ENCODE results near the gene PANX2. TPM values are rescaled to one million over a fixed set of nuclear protein-coding genes. Genes with fewer than 3 reads are reported as not detected.

PANX2 gene
- total RNA-seq, 2 experiments from 2014 or later: 1.1 to 1.4 TPM

Other genes with a start within 250 kb of the PANX2 start
- gene PIM3, start 210.0 kb upstream of the PANX2 start, total RNA-seq: 100 to 1,000 TPM; 198 to 203 TPM
- under 1 TPM in 1 of 2 experiments, not detected in 1; 0.13 TPM for gene IL17REL, start 158.0 kb upstream of the PANX2 start, total RNA-seq
- gene TTLL8, start 112.4 kb upstream of the PANX2 start, total RNA-seq: not detected
- under 1 TPM; 0.32 to 0.40 TPM for gene MLC1, start 85.3 kb upstream of the PANX2 start, total RNA-seq
- gene MOV10L1, start 80.7 kb upstream of the PANX2 start, total RNA-seq: not detected
- 10 to 100 TPM; 98.2 to 99.6 TPM for gene TRABD, start 15.2 kb downstream of the PANX2 start, total RNA-seq
- gene SELENOO, start 30.3 kb downstream of the PANX2 start, total RNA-seq: 10 to 100 TPM; 24.0 to 26.3 TPM
- 10 to 100 TPM; 44.1 to 46.6 TPM for gene TUBGCP6, start 74.3 kb downstream of the PANX2 start, total RNA-seq
- gene HDAC10, start 80.5 kb downstream of the PANX2 start, total RNA-seq: 10 to 100 TPM; 42.1 to 42.8 TPM
- gene MAPK12, start 91.0 kb downstream of the PANX2 start, total RNA-seq: 10 to 100 TPM; 12.0 to 13.8 TPM
- 10 to 100 TPM; 10.6 to 11.4 TPM for gene MAPK11, start 99.6 kb downstream of the PANX2 start, total RNA-seq
- gene PLXNB2, start 136.9 kb downstream of the PANX2 start, total RNA-seq: 10 to 100 TPM; 10.9 to 12.0 TPM
- gene DENND6B, start 156.3 kb downstream of the PANX2 start, total RNA-seq: 1 to 10 TPM; 4.3 to 4.4 TPM
- gene PPP6R2, start 172.6 kb downstream of the PANX2 start, total RNA-seq: 10 to 100 TPM; 48.4 to 51.1 TPM